NOMO-1 (cell line): ENCODE data around the gene BICD2.
A peak's percentile ranks its signal among the peaks of the same experiment; 100 is the strongest.
"Not testable (repeated sequence)": the region's sequence is repeated elsewhere in the genome, so short reads cannot be mapped to it uniquely, and the experiment has no call there.

Experiments used
- DNase-seq, 2 experiments: peaks; one replicate each; lab custom pipeline; 2025; ENCODE audit not compliant: unreplicated experiment in 2 of 2; lab: John Stamatoyannopoulos, UW

Gene BICD2

GRCh38 chr9:92771309-92771708 lies 6.7 kb upstream of the BICD2 start:
- no peak for DNase-seq

- peak; percentile 48 to 65 for DNase-seq
Observed at GRCh38 chr9:92770360-92770995, 5.8 kb upstream of the BICD2 start.

DNA sequence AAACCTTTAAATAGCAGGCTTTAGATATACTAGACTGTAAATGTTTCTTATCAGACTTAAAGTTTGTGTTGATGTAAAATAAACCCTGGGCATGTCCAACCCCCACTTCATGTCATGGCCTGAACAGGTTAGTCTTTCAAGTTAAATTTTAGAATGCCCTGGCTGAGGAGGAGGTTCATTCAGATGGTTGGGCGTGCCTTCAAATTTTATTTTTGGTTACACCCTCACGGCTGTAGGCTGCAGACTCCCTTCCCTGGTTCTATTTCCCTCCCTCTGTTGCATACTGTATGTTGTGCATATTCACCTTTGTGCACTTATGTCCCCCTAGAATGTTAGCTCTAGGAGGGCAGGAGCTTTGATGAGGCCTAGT lies 5.3 kb upstream of the BICD2 start:
- DNase-seq = no peak

GRCh38 chr9:92769286-92769685 lies 4.7 kb upstream of the BICD2 start:
- no peak for DNase-seq

DNA sequence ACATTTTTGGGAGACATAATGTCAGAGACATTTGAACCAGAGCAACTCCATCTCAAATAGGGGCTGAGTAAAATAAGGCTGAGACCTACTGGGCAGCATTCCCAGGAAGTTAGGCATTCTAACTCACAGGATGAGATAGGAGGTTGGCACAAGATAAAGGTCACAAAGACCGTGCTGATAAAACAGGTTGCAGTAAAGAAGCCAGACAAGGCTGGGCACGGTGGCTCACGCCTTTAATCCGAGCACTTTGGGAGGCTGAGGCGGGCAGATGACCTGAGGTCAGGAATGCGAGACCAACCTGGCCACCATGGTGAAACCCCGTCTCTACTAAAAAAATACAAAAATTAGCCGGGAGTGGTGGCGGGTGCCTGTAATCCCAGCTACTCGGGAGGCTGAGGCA lies 4.2 kb upstream of the BICD2 start:
- DNase-seq = not testable (repeated sequence)

GRCh38 chr9:92767066-92768054 lies 2.7 kb upstream of the BICD2 start:
- no peak for DNase-seq

DNA sequence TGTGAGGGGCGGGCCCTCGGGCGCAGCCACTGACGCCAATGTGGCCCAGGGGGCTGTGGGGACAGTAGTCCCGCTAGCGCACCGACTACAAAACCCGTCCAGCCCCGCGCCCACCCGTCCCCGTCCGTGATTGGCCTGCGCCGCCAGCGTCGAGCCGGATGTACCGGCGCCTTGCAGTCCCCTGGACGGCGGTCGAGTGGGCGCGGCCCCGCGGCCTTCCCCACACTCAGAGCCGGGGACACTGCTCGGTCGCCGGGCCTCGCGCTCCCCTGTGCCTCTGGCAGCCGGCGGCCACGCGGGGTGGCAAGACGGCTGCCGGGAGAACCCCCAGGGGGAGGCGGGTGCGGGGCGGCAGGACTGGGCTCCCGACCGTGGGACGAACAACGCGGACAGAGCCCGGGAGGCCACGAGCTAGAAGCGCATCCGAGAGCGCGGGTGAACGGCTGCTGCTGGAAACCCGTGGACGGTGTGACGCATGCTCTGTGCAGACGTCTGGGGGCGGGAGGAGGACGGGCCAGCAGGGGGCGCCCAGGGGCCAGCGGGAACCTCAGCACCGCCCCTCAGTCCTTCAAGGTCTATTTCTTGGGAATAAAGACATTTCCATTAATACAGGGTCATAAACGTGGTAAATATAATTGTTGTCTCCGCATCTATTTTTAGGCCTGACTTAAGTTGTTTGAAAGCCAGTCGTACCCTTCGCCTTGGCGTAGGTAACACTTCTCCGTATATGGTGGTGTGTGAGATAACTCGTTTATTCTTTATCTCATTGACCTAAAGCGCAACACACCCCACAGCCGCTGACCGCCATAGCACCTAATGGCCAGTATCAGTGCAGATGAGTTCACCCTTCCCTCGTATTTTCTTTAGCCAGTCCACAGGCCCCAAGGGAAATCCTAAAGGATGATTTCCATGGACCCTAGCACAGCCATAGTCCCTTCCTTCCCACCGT lies 629 bp upstream of the BICD2 start:
- DNase-seq = peak; percentile 92 to 98

DNA sequence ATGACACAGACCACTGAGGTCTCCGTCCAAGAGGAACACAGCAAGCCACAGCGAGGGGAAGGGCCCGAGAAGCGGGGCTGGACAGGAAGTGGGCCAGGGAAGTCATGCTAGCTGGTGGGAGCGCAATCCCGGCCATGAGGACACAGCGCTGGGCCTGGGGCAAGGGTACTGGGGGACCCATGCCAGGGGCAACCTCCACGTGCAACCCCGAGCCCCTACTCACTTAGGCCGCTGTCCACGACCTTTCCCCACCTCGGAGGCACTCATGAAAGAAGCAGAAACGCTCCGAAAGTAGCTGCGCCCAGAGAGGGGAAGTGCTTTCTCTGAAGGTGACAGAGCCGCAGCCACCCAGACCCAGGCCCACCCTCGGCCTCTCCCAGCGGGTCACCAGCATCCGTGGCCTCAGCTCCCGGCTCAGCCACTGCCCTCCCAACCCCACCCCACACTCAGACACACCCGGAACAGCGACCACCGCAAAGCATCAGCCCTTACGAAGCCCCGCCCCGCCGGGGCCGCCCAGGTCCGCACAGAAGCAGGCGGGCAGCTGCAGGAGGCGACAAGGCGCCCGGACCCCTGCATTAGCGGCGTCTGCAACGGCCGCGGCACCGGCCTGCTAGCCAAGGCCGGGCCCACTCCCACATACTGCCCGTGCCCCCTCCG lies 782 bp downstream of the BICD2 start:
- peak; percentile 47 to 56 for DNase-seq

GRCh38 chr9:92762781-92763708 lies 1.6 kb downstream of the BICD2 start:
- no peak for DNase-seq

DNA sequence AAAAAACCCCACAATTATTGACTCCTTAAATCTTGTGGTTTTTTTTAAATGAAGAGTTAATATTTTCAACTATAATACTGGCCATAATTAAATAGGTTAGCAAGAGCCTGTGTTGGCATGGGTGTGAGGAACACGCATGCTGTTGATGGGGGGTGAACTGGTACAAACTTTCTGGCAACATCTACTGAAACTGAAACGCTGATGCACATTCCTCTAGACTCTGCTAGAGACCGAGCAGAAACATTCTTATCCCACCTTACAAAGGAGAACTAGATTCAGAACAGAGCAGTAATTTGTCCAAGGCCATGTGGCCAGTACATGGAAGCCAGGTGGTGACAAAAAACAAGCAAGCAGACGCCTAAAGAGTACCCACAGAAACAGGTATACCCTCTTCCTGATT lies 2.4 kb downstream of the BICD2 start:
- no peak for DNase-seq

- DNase-seq = no peak
Observed at GRCh38 chr9:92761686-92762085, 2.9 kb downstream of the BICD2 start.

DNA sequence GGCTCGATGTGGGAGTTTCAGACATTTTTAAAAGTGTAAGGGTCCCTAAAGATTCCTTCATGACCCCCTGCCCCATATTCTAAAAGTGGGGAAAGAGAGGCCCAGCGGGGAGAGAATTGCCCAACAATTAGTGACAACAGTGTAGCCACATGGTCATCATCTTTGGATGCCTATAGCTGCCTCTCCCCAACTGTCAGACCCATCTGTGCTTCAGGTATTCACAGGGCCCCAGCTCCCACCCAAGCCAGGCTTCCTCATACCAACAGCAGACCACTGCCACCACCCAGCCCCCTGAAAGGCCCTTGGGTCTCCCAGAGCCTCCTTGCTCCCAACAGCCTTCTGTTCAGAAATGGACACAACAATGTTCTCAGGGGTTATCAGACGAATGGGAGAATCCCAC lies 4.1 kb downstream of the BICD2 start:
- no peak for DNase-seq

- no peak for DNase-seq
Observed at GRCh38 chr9:92760070-92760469, 4.6 kb downstream of the BICD2 start.

DNA sequence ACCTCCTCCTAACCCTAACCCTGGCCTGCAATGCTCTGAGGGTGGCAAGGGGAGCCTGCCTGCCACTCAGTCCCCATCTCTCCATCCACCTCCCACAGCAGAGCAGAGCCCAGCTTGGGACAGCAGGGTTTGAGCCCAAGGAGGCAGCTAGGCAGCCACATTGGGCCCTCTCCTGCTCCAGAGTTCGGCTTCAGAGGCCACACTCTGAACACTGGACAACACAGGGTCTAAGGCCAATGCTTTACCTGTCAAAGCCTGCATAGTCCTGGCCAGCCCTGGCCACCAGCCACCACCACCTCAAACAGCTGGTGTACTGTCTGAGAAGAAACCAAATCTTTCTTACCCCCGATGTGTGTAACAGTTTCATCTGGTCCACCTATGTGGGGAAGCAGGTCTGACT lies 5.2 kb downstream of the BICD2 start:
- no peak for DNase-seq

GRCh38 chr9:92756792-92757191 lies 7.8 kb downstream of the BICD2 start:
- no peak for DNase-seq

- peak in 1 of 2 experiments; percentile 81 for DNase-seq
Observed at GRCh38 chr9:92754091-92754745, 10.4 kb downstream of the BICD2 start.

GRCh38 chr9:92752812-92753404 lies 11.7 kb downstream of the BICD2 start:
- no peak for DNase-seq

DNA sequence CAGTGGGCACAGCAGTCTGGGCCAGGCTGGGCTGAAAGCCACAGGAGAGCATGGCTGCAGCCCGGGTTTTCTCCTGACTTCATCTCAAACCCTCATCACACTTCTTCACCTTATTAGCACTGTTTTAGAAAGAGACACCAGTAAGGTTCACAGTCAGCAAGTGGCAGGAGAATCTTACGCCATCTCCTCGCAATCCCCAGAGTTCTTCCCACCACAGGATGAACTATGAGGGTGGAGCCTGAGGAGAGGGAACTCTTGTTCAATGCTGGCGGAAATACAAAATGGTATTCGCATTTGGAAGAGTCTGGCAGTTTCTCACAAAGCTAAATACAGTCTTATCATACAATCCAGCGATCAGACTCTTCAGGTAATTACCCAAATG lies 14.7 kb downstream of the BICD2 start:
- no peak for DNase-seq
